ENCODE results near the gene TRIM9.

The TRIM9 gene

DNA sequence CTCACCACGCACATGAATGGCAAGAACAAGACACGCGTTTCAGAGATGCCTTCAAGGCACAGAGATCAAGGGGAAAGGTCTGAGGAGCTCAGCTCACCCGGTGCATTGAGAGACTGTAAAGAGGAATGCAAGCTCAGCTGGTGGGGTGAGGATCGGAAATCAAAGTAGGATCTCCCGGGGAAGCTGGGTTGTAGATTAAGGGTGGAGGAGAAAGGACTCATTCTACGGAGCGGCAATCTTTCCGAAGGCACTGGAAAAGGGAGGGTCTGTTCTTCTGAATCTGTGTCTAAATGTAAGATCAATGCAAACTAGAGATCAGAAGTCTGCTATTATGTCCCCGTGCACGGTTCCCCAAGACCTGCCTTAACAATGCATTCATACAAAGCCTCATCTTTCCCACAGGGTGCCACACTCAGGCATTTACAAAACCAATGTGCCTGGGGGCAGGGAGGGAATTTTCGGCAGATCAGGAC lies 109.0 kb downstream of the TRIM9 start:
- DNase-seq (ENCODE audit: low read depth): no peak
- H3K4me3 ChIP-seq (ENCODE audit: low read depth, low read length): no peak overlapping the region
- TF ChIP-seq CTCF (IDR thresholded peaks at IDR 0.05; ENCODE audit: control insufficient read depth, extremely low read depth, insufficient read depth): no peak

- TF ChIP-seq CTCF (IDR thresholded peaks at IDR 0.05; ENCODE audit: control insufficient read depth, extremely low read depth, insufficient read depth): no peak
- no peak for DNase-seq (ENCODE audit: low read depth)
- no peak overlapping the region for H3K4me3 ChIP-seq (ENCODE audit: low read depth, low read length)
These were observed 109.6 kb downstream of the TRIM9 start for GRCh38 chr14:50985124-50985858.

DNA sequence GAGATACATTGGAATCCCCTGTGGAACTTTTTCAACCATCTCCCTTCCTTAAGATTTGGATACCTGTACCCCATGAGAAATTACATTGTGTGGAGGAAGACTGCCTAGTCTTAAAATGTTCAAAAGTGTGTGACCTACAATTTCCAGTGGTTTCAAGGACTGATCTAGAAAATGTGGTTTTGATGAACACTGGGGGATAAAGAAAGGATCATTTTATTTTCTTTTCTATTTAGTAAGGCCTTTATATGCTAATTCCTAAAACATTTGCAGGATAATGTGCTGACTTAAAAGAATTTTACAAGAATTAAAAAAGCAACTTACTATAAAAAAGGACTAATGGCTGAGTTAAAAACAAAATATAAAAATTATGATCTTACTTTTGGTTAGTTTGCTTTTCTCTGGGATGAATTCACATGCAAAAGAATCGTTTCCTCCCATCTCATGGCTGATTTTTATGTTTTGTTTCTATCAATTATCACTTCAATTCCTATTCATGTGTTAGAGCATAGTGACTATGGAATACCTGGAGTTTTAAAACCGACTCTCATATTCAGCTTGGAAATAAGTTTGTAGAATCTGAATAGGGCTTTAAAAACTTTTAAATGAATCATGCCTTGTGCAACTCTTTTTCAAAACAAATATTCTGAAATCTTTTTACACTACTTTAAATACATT lies 110.7 kb downstream of the TRIM9 start:
- DNase-seq (ENCODE audit: low read depth): no peak
- H3K4me3 ChIP-seq (ENCODE audit: low read depth, low read length): no peak overlapping the region
- no peak for TF ChIP-seq CTCF (IDR thresholded peaks at IDR 0.05; ENCODE audit: control insufficient read depth, extremely low read depth, insufficient read depth)

DNA sequence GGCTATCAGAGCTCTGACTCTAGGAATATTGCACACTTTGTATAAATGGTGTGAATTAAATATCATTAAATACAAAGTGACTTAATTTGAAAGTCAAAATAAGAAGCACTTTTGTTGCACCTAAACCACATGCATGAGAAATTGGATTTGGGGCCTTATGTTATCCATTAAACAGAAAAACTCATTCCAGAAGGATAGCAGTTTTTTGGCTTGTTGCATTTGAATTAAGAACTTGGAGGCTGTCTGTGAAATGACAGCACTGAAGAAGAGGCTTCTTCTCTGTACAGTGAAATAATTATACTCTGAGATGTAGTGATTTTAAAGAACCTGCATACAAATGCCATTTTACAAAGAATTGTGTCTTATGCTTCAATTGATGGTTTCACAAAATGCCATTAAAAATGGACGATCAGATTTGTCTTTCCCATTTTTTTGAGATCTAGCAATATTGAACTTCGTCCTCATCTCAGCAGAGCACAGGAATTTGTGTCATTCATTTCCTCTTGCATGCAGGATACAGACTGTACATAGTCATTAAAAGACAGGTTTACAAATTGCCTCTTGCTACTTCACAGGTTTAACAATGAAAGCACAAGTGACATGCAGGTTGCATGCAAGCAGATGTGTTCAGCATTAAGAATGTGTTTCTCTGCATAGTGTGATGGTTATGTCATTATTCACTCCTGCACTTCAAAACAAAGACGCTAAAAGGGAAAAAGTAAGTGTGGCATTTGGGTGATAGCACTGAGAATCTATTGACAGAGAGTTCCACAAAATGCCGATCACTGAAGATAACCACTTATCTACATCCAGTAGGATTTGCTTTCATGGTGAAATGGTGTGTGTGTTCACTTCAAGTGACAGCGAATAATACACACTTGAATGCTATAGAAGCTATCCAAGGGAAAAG lies 114.7 kb downstream of the TRIM9 start:
- DNase-seq (ENCODE audit: low read depth): no peak
- H3K4me3 ChIP-seq (ENCODE audit: low read depth, low read length): no peak overlapping the region
- TF ChIP-seq CTCF (IDR thresholded peaks at IDR 0.05; ENCODE audit: control insufficient read depth, extremely low read depth, insufficient read depth): no peak

DNA sequence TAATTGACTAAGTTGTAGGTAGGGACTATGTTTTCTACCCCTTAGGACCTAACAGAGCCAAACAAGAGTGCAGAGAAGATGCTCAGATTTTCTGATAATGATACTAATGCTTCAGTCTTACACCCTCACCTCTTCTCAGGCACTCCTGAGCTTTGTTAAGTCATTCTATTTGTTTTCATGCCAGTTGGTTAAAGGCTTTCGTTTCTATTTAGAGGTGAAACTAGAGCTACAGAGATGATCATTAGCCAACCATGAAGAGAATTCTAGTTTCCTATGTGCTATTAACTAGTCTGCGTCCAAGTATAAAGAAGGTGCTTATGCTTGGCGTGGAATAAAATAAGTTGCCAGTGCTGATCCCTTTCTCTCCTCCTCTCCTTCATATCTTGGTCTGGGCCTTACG lies 116.0 kb downstream of the TRIM9 start:
- DNase-seq (ENCODE audit: low read depth): no peak
- no peak for TF ChIP-seq CTCF (IDR thresholded peaks at IDR 0.05; ENCODE audit: control insufficient read depth, extremely low read depth, insufficient read depth)
- H3K4me3 ChIP-seq (ENCODE audit: low read depth, low read length): no peak overlapping the region

DNA sequence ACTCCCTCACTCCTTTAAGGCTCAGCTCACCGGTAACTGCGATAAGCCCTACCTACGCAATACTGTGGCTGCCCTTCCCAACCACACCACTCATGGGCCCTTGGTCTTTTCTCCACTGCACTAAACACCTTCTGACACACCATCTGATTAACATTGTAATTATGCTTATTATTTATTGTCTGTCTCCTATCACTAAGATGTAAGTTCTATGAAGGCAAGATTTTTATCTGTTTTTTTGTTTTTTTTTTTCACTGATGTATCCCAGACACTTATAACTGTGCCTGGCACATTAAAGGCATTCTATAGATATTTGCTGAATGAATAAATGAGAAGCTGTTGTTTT lies 116.4 kb downstream of the TRIM9 start:
- TF ChIP-seq CTCF (IDR thresholded peaks at IDR 0.05; ENCODE audit: control insufficient read depth, extremely low read depth, insufficient read depth): no peak
- H3K4me3 ChIP-seq (ENCODE audit: low read depth, low read length): no peak overlapping the region
- no peak for DNase-seq (ENCODE audit: low read depth)

Measured in LNCaP clone FGC (cell line).